ENCODE results near the gene LHCGR.
"Not testable (repeated sequence)": the region's sequence is repeated elsewhere in the genome, so short reads cannot be mapped to it uniquely, and the experiment has no call there.

LHCGR gene

GRCh38 chr2:48739236-48739635, 16.3 kb downstream of the LHCGR start:
- not testable (repeated sequence) for DNase-seq

GRCh38 chr2:48738806-48739205, 16.7 kb downstream of the LHCGR start:
- no peak for DNase-seq

GRCh38 chr2:48736251-48736650, 19.3 kb downstream of the LHCGR start:
- no peak for DNase-seq

GRCh38 chr2:48734576-48735303, 20.8 kb downstream of the LHCGR start:
- DNase-seq: no peak

DNA sequence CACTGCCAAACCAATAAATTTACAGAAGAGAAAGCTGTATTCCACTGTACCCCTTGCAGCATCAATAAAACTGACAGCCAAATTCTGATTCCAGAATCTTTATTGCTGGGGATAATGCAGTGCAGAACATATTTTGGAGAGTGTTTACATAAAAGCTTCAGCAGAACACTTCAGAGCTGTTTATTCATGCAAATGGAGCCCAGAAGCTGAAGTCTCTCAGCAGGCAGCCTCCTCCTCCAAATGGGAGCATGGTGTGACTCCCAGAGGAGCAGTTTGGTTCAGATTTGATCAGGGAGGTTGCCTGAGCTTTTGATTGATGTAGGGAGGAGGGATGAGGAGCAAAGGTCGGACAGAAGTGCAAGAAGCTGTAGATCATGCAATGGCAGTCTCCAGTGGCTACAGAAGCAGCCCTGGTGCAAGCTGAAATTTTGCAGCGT, 22.4 kb downstream of the LHCGR start:
- no peak for DNase-seq

DNA sequence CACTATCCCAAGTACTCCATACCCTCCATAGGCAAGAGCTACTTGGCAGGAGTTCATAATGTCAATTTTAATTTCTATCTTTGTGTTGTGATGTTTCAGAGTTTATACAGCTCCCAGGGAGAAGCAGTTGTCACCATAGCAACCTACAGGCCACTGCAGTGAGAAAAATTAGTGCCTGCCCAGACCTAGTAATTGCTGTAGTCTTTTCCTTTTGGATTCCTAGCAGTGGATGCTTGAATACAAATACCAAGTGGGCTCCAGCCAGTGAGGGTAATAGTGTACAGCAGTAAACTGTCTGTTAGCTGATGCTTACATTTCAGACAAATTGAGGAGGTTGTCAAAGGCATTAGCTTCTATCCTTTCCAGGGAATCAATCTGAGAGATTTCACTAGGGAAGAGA, 26.7 kb downstream of the LHCGR start:
- no peak for DNase-seq

DNA sequence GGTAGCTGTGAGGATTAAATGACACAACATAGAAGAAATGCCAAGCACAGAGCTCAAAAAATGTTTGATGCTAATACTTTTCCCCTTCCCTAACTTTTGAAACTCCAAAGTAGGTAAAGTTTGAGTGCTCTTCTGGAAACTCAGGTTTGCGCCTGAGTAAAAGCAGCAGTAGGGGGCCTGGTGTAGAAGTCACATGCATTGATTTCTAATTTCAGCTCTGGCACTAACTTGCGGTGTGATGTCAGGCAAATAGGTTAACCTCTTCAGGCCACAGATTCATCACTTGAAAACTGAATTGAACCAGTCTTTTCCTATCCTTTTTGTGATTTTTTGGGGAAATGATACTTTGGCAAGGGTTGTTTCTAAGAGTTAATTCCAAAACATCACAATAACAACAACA, 27.2 kb downstream of the LHCGR start:
- DNase-seq: no peak

DNA sequence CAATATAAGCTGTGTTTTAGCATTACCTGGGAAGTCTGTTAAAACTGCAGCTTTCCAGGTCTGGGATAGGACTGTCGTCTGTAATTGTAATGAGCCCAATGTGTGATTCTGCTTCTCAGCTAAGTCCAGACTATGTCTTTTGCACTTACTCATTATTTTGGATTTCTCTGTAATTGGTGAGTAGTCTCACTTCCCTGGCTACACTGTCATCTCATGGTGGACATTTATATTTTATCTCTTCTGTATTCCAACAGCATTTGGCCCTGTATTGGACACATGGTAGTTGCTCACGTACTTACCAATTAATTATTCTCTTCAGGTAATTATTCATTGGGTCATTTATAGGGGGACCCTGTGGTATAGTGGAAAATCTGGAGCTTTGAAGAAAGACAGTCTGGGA, 28.0 kb downstream of the LHCGR start:
- DNase-seq: no peak

- DNase-seq: no peak
Observed at GRCh38 chr2:48725696-48726494, 29.6 kb downstream of the LHCGR start.

DNA sequence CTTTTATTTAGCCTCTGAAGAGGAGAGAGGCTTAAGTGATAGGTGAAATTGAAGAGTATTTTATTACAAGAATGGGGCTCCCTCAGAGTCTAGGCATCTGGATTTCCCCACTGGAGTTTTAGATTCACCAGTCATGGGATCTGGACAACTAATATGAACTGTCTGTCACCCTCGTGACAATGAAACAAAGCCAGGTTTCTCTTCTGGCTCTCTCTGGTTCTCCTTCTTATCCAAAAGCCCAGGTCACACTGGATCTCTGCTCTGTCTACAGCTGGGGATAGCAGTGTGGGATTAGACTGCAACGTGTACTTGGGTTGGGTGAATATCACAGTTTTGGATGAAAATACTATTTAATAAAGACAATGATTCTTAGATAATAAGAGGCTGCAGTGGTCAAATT, 31.2 kb downstream of the LHCGR start:
- no peak for DNase-seq

DNA sequence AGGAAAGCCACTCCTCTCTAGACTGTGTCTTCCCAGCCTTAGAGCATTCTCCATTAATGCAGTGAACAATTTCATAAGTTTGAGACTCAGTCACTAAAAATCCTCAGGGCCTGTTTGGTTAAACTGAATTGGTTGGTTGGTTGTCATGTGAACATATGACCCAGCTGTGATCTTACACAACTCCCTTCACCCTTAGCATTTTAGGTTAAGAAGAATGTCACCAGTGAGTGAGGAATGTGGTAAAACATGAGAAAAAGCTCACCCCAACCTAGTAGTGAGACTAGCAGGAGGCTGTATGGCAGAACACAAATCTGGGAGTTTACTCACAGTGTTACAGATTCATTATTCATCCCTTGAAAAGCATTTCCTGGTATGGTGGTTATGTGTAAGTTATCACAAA, 32.4 kb downstream of the LHCGR start:
- no peak for DNase-seq

DNA sequence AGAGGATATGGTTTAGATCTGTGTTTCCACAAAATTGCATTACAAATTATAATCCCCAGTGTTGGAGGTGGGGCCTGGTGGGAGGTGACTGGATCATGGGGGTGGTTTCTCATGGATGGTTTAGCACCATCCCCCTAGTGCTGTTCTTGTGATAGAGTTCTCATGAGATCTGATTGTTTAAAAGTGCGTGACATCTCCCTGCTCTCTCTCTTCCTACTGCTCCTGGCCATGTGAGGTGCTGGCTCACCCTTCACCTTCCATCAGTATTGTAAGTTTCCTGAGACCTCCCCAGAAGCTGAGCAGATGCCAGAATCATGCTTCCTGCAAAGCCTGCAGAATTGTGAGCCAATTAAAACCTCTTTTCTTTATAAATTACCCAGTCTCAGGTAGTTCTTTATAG, 33.1 kb downstream of the LHCGR start:
- DNase-seq: no peak

DNA sequence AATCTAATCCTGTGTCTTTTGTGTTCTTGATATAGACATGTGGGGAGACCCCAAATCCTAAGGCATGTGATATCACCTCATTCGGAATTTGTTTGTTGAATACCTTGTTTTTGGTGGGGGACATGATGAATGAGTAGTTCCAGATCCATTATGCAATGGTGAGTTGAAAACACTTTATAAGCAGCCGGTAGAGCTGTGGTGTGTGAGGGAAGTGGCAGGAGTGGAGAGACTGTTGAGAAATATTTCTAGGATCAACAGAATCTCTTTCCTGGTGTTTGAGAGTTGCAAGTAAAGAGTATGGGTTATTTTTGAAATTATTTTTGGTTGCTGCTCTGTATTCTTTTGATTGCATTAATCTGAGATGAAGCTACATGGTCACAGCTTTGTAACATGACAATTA, 34.4 kb downstream of the LHCGR start:
- DNase-seq: no peak

DNA sequence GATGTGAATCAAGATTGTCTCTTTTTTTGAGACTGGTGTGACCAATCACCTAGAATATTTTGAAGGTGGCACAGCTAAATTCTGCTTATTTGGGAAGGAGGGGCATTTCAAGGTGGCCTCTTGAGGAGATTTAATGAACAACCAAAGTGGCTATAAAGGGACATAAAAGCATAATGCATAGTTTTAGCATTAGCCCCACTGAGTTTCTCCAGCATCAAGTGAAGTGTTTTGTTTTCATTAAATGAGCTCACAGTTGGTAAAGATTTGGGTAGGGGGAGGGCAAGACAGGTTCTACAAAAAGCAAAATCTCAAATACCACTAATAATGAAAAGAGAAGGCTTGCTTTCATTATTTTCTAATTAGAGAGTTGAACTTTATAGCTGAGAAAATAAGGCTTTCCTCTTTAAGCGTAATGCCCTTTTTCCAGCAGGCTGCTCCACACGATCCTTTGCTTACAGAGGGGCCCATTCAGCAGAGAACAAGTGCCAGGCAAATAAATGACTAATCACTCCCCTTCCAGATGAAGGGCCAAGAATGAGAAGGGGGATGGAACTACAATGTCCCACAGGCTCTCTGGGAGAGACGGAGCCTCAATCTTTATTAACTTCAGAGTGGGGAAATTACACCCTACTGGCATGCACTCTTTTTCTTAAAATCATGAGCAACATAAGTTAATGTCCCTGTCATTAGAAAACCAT, 35.9 kb downstream of the LHCGR start:
- no peak for DNase-seq

GRCh38 chr2:48717846-48718245, 37.7 kb downstream of the LHCGR start:
- no peak for DNase-seq

GRCh38 chr2:48715956-48716355, 39.6 kb downstream of the LHCGR start:
- no peak for DNase-seq

DNA sequence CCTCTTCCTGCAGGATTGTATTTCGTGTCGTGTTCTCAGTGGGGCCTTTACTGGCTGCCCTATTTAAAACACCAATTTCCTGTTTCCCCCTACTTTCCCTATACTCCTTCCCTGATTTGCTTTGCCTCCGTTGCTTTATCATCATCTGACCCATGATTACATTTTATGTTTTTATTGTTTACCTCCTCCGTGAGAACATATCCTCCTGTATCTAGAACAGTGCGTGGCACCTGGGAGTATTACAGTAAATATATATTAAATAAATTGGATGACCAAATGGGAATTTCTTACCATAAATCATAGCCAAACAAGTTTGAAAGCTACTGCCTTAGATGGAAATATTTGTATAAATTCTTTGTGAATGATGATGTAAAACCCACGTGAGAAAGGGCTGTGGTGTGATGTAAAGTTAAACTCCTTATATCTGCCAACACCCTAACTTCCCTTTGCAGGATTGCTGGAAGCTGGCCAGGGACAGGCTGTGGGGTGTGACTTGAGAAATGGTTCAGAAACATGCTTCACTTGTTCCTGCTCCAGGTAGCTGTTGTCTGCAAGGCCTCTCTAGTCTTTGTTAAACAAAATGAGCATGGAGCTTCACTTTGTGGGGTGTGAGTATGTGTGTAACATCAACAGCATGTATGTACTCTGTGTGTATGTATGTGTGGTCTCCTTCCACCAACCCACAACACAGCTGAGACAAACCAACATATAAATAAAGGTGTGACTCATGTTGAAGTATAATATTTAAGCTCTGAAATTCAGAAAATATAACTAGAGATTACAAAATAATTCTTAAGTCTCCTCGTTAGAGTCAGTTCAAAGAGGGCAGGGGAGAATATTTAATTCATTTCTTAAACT, 40.3 kb downstream of the LHCGR start:
- DNase-seq: no peak

- no peak for DNase-seq
Observed at GRCh38 chr2:48714245-48714644, 41.3 kb downstream of the LHCGR start.

- DNase-seq: no peak
Observed at GRCh38 chr2:48713647-48714046, 41.9 kb downstream of the LHCGR start.

DNA sequence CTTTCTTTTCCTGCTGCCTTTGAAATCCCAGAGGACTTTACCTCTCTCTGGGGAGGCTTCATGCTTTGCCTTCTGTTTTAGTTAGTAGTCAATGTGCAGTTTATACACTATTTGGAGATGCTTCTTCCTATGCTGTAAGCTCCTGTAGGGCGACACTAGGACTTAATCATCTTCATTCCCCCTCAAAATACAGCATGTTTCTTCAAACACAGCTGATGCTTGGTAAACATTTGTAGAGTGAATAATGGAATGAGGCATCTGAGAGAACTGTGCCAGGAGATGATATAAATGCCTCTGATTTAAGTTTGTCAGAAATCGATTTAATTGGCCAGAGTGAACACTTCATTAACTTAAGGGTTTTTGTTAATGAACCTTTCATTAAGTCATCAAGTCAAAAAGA, 43.4 kb downstream of the LHCGR start:
- DNase-seq: no peak

DNA sequence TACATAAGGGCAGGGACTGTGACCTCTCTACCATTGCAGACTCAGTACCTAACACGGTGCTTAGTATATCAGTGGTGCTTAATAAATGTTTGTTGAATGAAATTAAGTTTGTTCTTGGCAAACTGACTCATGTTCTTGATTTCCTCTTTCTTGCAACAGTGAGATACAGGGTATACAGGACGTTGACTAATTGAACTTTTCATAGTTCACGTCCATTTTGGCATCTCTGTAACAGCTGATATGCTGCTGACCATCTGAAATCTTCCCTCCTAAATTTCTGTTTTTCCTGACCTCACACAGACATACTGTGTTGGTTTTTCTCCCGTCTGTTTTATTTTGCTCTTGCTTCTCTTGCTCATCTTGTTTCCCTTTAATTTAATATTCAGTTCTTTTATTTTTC, 44.2 kb downstream of the LHCGR start:
- no peak for DNase-seq

DNA sequence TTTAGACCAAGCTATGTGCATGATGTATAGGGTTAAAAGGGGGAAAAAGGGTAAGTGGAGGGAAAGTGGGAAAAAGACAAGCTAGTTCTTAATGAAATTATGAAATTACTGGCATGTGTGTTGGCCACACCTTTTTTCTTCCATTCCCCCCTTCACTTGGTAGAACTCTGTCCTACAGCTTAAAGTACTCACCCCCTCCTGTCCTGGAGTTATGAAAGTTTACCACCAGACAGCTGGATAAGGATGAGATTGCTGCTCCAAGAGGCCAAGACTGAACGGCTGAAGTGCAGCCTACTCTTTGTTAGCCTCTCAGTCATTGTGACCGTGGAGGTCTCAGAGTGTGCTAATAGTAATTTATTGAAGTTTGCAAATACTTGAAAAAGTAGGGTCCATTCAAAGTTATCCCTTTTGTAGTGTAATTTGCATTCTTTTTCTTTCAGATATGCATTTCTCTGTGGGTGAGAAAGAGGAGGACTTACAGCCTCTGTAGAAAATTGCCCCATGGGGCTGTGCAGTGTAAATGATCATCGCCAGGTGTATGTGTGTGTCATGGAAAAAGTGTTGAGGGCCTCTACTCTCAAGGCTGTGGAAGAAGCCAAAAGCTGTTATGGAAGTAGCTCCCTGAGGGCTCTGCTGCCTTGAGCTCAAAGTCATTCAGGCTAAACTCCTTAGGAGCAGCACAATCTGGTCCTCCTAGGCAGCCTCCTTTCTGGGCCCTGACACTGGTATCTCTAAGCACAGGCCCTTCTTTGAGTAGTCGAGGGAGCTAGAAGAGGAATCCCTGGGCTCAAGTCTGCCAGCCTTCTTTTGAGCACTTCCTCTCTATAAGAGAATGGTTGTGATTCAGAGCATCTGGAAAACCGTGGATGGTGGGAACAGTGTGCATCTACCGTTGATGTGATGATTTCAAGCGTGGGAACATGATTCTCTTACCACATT, 46.2 kb downstream of the LHCGR start:
- DNase-seq: no peak
